Measurements from ENCODE around the gene RELCH. TPM values are rescaled to one million over a fixed set of nuclear protein-coding genes. Genes with fewer than 3 reads are reported as not detected.

RELCH gene
- polyA plus RNA-seq, 1 donor = 26.9 TPM

GRCh38 chr18:62336618-62337017, 149.6 kb downstream of the RELCH start:
- Histone ChIP-seq H3K27ac (ENCODE audit: low read length) (no peak overlapping the region), H3K4me1 (ENCODE audit: control insufficient read depth, insufficient read depth, low read length) (peaks cover 35% of the 10 kb centered on the region)
- 50% methylated on average over 2 of the region's 5 CpGs for WGBS (ENCODE audit: insufficient coverage, low lambda C conversion rate)

GRCh38 chr18:62337336-62337735, 150.3 kb downstream of the RELCH start:
- peak in 1 of 2 donors; percentile 55 for DNase-seq
- H3K4me3 ChIP-seq (ENCODE audit: low read length) = no peak overlapping the region
- no peak overlapping the region for H3K27ac ChIP-seq (ENCODE audit: low read length)
- 33% methylated on average over 2 of the region's 7 CpGs for WGBS (ENCODE audit: insufficient coverage, low lambda C conversion rate)
- H3K4me1 ChIP-seq (ENCODE audit: control insufficient read depth, insufficient read depth, low read length) = peaks cover 31% of the 10 kb centered on the region
- H3K36me3 ChIP-seq (ENCODE audit: control insufficient read depth, insufficient read depth, low read length) = no peaks in the 10 kb centered on the region
- H3K27me3 ChIP-seq (ENCODE audit: control insufficient read depth, insufficient read depth, low read length) = no peaks in the 10 kb centered on the region
- no peaks in the 10 kb centered on the region for H3K9me3 ChIP-seq (ENCODE audit: control insufficient read depth, low read depth, low read length)

More at GRCh38 chr18:62336618-62337017, 149.6 kb downstream of the RELCH start:
- H3K4me3 ChIP-seq (ENCODE audit: low read length) = no peak overlapping the region
- no peaks in the 10 kb centered on the region for H3K36me3 ChIP-seq (ENCODE audit: control insufficient read depth, insufficient read depth, low read length)
- H3K27me3 ChIP-seq (ENCODE audit: control insufficient read depth, insufficient read depth, low read length) = no peaks in the 10 kb centered on the region
- DNase-seq = peak in 1 of 2 donors; percentile 18
- H3K9me3 ChIP-seq (ENCODE audit: control insufficient read depth, low read depth, low read length) = no peaks in the 10 kb centered on the region

GRCh38 chr18:62338446-62339105, 151.5 kb downstream of the RELCH start:
- H3K36me3 ChIP-seq (ENCODE audit: control insufficient read depth, insufficient read depth, low read length) = no peaks in the 10 kb centered on the region
- H3K27me3 ChIP-seq (ENCODE audit: control insufficient read depth, insufficient read depth, low read length) = no peaks in the 10 kb centered on the region
- H3K27ac ChIP-seq (ENCODE audit: low read length) = no peak overlapping the region
- H3K9me3 ChIP-seq (ENCODE audit: control insufficient read depth, low read depth, low read length) = no peaks in the 10 kb centered on the region
- DNase-seq = no peak
- H3K4me1 ChIP-seq (ENCODE audit: control insufficient read depth, insufficient read depth, low read length) = peaks cover 31% of the 10 kb centered on the region
- WGBS (ENCODE audit: insufficient coverage, low lambda C conversion rate) = 76% methylated on average over 6 of the region's 10 CpGs
- no peak overlapping the region for H3K4me3 ChIP-seq (ENCODE audit: low read length)

- WGBS (ENCODE audit: insufficient coverage, low lambda C conversion rate) = 35% methylated on average over 4 of the region's 15 CpGs
- no peaks in the 10 kb centered on the region for H3K36me3 ChIP-seq (ENCODE audit: control insufficient read depth, insufficient read depth, low read length)
- H3K4me1 ChIP-seq (ENCODE audit: control insufficient read depth, insufficient read depth, low read length) = peaks cover 27% of the 10 kb centered on the region
- peak overlapping the region; percentile 52 for H3K27ac ChIP-seq (ENCODE audit: low read length)
- DNase-seq = peak in 1 of 2 donors; percentile 58
- H3K4me3 ChIP-seq (ENCODE audit: low read length) = no peak overlapping the region
- H3K27me3 ChIP-seq (ENCODE audit: control insufficient read depth, insufficient read depth, low read length) = no peaks in the 10 kb centered on the region
- H3K9me3 ChIP-seq (ENCODE audit: control insufficient read depth, low read depth, low read length) = no peaks in the 10 kb centered on the region
Measured at GRCh38 chr18:62339106-62339988, 152.3 kb downstream of the RELCH start.

- no peak overlapping the region for H3K4me3 ChIP-seq (ENCODE audit: low read length)
- peaks cover 22% of the 10 kb centered on the region for H3K4me1 ChIP-seq (ENCODE audit: control insufficient read depth, insufficient read depth, low read length)
- no peaks in the 10 kb centered on the region for H3K9me3 ChIP-seq (ENCODE audit: control insufficient read depth, low read depth, low read length)
- no peak overlapping the region for H3K27ac ChIP-seq (ENCODE audit: low read length)
- DNase-seq = no peak
- no peaks in the 10 kb centered on the region for H3K27me3 ChIP-seq (ENCODE audit: control insufficient read depth, insufficient read depth, low read length)
- WGBS (ENCODE audit: insufficient coverage, low lambda C conversion rate) = no CpG with 5 or more reads among the region's 9 CpGs
- no peaks in the 10 kb centered on the region for H3K36me3 ChIP-seq (ENCODE audit: control insufficient read depth, insufficient read depth, low read length)
Measured at GRCh38 chr18:62340996-62341395, 153.9 kb downstream of the RELCH start.

GRCh38 chr18:62341473-62341872, 154.4 kb downstream of the RELCH start:
- Histone ChIP-seq H3K27me3 (ENCODE audit: control insufficient read depth, insufficient read depth, low read length) (no peaks in the 10 kb centered on the region), H3K9me3 (ENCODE audit: control insufficient read depth, low read depth, low read length) (no peaks in the 10 kb centered on the region), H3K4me3 (ENCODE audit: low read length) (no peak overlapping the region), H3K4me1 (ENCODE audit: control insufficient read depth, insufficient read depth, low read length) (peaks cover 21% of the 10 kb centered on the region), H3K27ac (ENCODE audit: low read length) (no peak overlapping the region), H3K36me3 (ENCODE audit: control insufficient read depth, insufficient read depth, low read length) (no peaks in the 10 kb centered on the region)
- no CpG with 5 or more reads among the region's 3 CpGs for WGBS (ENCODE audit: insufficient coverage, low lambda C conversion rate)
- DNase-seq = no peak

GRCh38 chr18:62342884-62343283, 155.8 kb downstream of the RELCH start:
- no peaks in the 10 kb centered on the region for H3K9me3 ChIP-seq (ENCODE audit: control insufficient read depth, low read depth, low read length)
- WGBS (ENCODE audit: insufficient coverage, low lambda C conversion rate) = 100% methylated on average over 2 of the region's 4 CpGs
- H3K27ac ChIP-seq (ENCODE audit: low read length) = no peak overlapping the region
- no peak overlapping the region for H3K4me3 ChIP-seq (ENCODE audit: low read length)
- H3K4me1 ChIP-seq (ENCODE audit: control insufficient read depth, insufficient read depth, low read length) = peaks cover 21% of the 10 kb centered on the region
- H3K27me3 ChIP-seq (ENCODE audit: control insufficient read depth, insufficient read depth, low read length) = no peaks in the 10 kb centered on the region
- no peaks in the 10 kb centered on the region for H3K36me3 ChIP-seq (ENCODE audit: control insufficient read depth, insufficient read depth, low read length)
- DNase-seq = no peak

GRCh38 chr18:62343316-62343715, 156.3 kb downstream of the RELCH start:
- no peak overlapping the region for H3K27ac ChIP-seq (ENCODE audit: low read length)
- WGBS (ENCODE audit: insufficient coverage, low lambda C conversion rate) = 91% methylated on average over 5 of the region's 8 CpGs
- peaks cover 21% of the 10 kb centered on the region for H3K4me1 ChIP-seq (ENCODE audit: control insufficient read depth, insufficient read depth, low read length)
- H3K4me3 ChIP-seq (ENCODE audit: low read length) = no peak overlapping the region
- no peaks in the 10 kb centered on the region for H3K27me3 ChIP-seq (ENCODE audit: control insufficient read depth, insufficient read depth, low read length)
- H3K36me3 ChIP-seq (ENCODE audit: control insufficient read depth, insufficient read depth, low read length) = no peaks in the 10 kb centered on the region
- no peak for DNase-seq
- no peaks in the 10 kb centered on the region for H3K9me3 ChIP-seq (ENCODE audit: control insufficient read depth, low read depth, low read length)

GRCh38 chr18:62345909-62346308, 158.9 kb downstream of the RELCH start:
- H3K27ac ChIP-seq (ENCODE audit: low read length) = no peak overlapping the region
- no peaks in the 10 kb centered on the region for H3K36me3 ChIP-seq (ENCODE audit: control insufficient read depth, insufficient read depth, low read length)
- no peak for DNase-seq
- no peaks in the 10 kb centered on the region for H3K9me3 ChIP-seq (ENCODE audit: control insufficient read depth, low read depth, low read length)
- WGBS (ENCODE audit: insufficient coverage, low lambda C conversion rate) = no CpG with 5 or more reads among the region's 2 CpGs
- H3K4me1 ChIP-seq (ENCODE audit: control insufficient read depth, insufficient read depth, low read length) = peaks cover 9% of the 10 kb centered on the region
- H3K4me3 ChIP-seq (ENCODE audit: low read length) = no peak overlapping the region
- H3K27me3 ChIP-seq (ENCODE audit: control insufficient read depth, insufficient read depth, low read length) = no peaks in the 10 kb centered on the region

GRCh38 chr18:62346333-62347088, 159.5 kb downstream of the RELCH start:
- peak in 1 of 2 donors; percentile 63 for DNase-seq
- Histone ChIP-seq H3K4me3 (ENCODE audit: low read length) (no peak overlapping the region), H3K36me3 (ENCODE audit: control insufficient read depth, insufficient read depth, low read length) (peaks cover 3% of the 10 kb centered on the region), H3K27ac (ENCODE audit: low read length) (peak overlapping the region; percentile 24), H3K27me3 (ENCODE audit: control insufficient read depth, insufficient read depth, low read length) (no peaks in the 10 kb centered on the region), H3K9me3 (ENCODE audit: control insufficient read depth, low read depth, low read length) (no peaks in the 10 kb centered on the region), H3K4me1 (ENCODE audit: control insufficient read depth, insufficient read depth, low read length) (peaks cover 9% of the 10 kb centered on the region)
- no CpG with 5 or more reads among the region's 7 CpGs for WGBS (ENCODE audit: insufficient coverage, low lambda C conversion rate)
